K562 (cell line): Measurements from ENCODE around the gene RALGPS1. TPM values are rescaled to one million over a fixed set of nuclear protein-coding genes. Genes with fewer than 3 reads are reported as not detected.

ENCODE experiments used
- ATAC-seq: fragments of 200-7000 bp; cut with Tn5 transposase; 3 replicates; pipeline ENCODE4 v1.9.1; 2020; ENCODE audit warnings: moderate library complexity
- BruUV-seq: library from RNA; stranded (reverse); fragments of 400-500 nt; replicated peaks from 2 replicates; lab custom pipeline; 2021; lab: Mats Ljungman, UMichigan
- CTCF ChIA-PET: fragments of 300-600 bp; formaldehyde crosslinking; extraction: SDS; loops from one replicate; lab custom pipeline; 2021; ENCODE audit warnings: low intra/inter-chr PET ratio; lab: Yijun Ruan, JAX
- POLR2A ChIA-PET: fragments of 300-600, 350-650 bp; sonication (Branson Sonifier 250); formaldehyde crosslinking; extraction: SDS; loops from one replicate; lab custom pipeline; 2021; ENCODE audit warnings: antibody characterized with exemption, inconsistent platforms; lab: Yijun Ruan, JAX
- DNase-seq, 4 experiments: peaks; one replicate each; pipeline versions ENCODE4 v3.0.0 to v3.0.0-alpha.2; 2011 to 2018; ENCODE audit warnings: low spot score in 3 of 4, mixed read lengths in 3 of 4; ENCODE audit errors: extremely low read depth in 1 of 4
- FAIRE-seq: peaks from 2 replicates; lab custom pipeline; 2011; peaks lifted over from hg19 to GRCh38; lab: Jason Lieb, UNC
- H2AFZ ChIP-seq: 2 replicates; pipeline ENCODE4 v1.6.0; 2011; ENCODE audit warnings: low read depth, low read length, control low read depth, inconsistent platforms
- H3K27ac ChIP-seq: fragments of 200-600 bp; 3 replicates; pipeline ENCODE4 v1.8.0; 2011; ENCODE audit warnings: low read depth, mild to moderate bottlenecking, control low read depth, inconsistent platforms, low read length, moderate library complexity, mixed read lengths; ENCODE audit errors: extremely low read depth
- H3K27me3 ChIP-seq, 2 experiments: fragments of 300-600 bp in 1 of 2; 2 replicates in 1 of 2; 3 replicates in 1 of 2; pipeline versions ENCODE4 v1.6.0 to v1.8.0; 2011; ENCODE audit warnings: inconsistent platforms in 2 of 2, low read length in 2 of 2, mild to moderate bottlenecking in 1 of 2, mixed read lengths in 1 of 2, moderate library complexity in 1 of 2; ENCODE audit not compliant: control insufficient read depth in 2 of 2, insufficient read depth in 2 of 2
- H3K36me3 ChIP-seq: fragments of 300-600 bp; 3 replicates; pipeline ENCODE4 v1.8.0; 2011; ENCODE audit warnings: mild to moderate bottlenecking, low read length, inconsistent platforms; ENCODE audit not compliant: control insufficient read depth, insufficient read depth
- H3K4me1 ChIP-seq, 2 experiments: fragments of 200-600 bp in 1 of 2; replicated peaks in 1 of 2; 2 replicates in 1 of 2; 3 replicates in 1 of 2; pipeline versions ENCODE4 v1.5.1 to v1.8.0; 2011; ENCODE audit warnings: inconsistent platforms in 2 of 2, low read length in 2 of 2, mild to moderate bottlenecking in 1 of 2, mixed read lengths in 1 of 2, moderate library complexity in 1 of 2; ENCODE audit not compliant: control insufficient read depth in 2 of 2, insufficient read depth in 2 of 2
- H3K4me2 ChIP-seq: 2 replicates; pipeline ENCODE4 v1.6.1; 2011; ENCODE audit warnings: low read length, control low read depth, inconsistent platforms, mixed read lengths; ENCODE audit not compliant: insufficient read depth
- H3K4me3 ChIP-seq: fragments of 200-600 bp; sonication (generic), shearing (Covaris generic); 2 replicates; pipeline ENCODE4 v1.5.1; 2016; ENCODE audit warnings: control low read depth, inconsistent platforms
- H3K79me2 ChIP-seq: fragments of 200-600 bp; 3 replicates; pipeline ENCODE4 v1.8.0; 2011; ENCODE audit warnings: low read length, inconsistent platforms; ENCODE audit not compliant: control insufficient read depth, insufficient read depth
- H3K9ac ChIP-seq, 2 experiments: 2 replicates each; pipeline versions ENCODE4 v1.6.0 to v1.6.1; 2011; ENCODE audit warnings: low read depth in 2 of 2, low read length in 2 of 2, control low read depth in 1 of 2, inconsistent platforms in 1 of 2, mild to moderate bottlenecking in 1 of 2, mixed read lengths in 1 of 2; ENCODE audit not compliant: insufficient read depth in 1 of 2
- H3K9me1 ChIP-seq: one replicate; pipeline ENCODE4 v1.6.0; 2011; ENCODE audit warnings: inconsistent platforms, mild to moderate bottlenecking, low read length, moderate library complexity; ENCODE audit not compliant: control insufficient read depth, insufficient read depth
- H3K9me3 ChIP-seq: replicated peaks from 2 replicates; pipeline ENCODE4 v1.5.1; 2011; ENCODE audit warnings: low read depth, low read length, inconsistent platforms; ENCODE audit not compliant: control insufficient read depth, insufficient read depth
- H4K20me1 ChIP-seq: replicated peaks from 2 replicates; pipeline ENCODE4 v1.6.1; 2011; ENCODE audit warnings: low read length, inconsistent platforms, mixed read lengths; ENCODE audit not compliant: control insufficient read depth, insufficient read depth
- CBX3 ChIP-seq, 2 experiments: IDR thresholded peaks; 1 replicate in 1 of 2; 2 replicates in 1 of 2; pipeline ENCODE4 v1.6.1; 2012; ENCODE audit warnings: inconsistent platforms in 2 of 2, low read length in 2 of 2, borderline replicate concordance in 1 of 2, control low read depth in 1 of 2
- CCNT2 ChIP-seq: IDR thresholded peaks from 2 replicates; pipeline ENCODE4 v1.6.1; 2011; ENCODE audit warnings: borderline replicate concordance, low read depth, mild to moderate bottlenecking, moderate library complexity, mixed read lengths, low read length; ENCODE audit not compliant: insufficient read length; ENCODE audit errors: extremely low read depth
- ETV1 ChIP-seq: fragments of 450-650 bp; conservative IDR thresholded peaks from 2 replicates; pipeline ENCODE4 v1.6.1; 2016; ENCODE audit warnings: missing genetic modification characterization, control low read depth, low read depth, missing compliant biosample characterization
- IFI16 ChIP-seq: fragments of 250-450 bp; sonication (Bioruptor Pico); IDR thresholded peaks from 2 replicates; pipeline ENCODE4 v2.1.2; 2022; ENCODE audit warnings: mild to moderate bottlenecking, inconsistent platforms
- RBM15 ChIP-seq: fragments of 200-400 bp; formaldehyde crosslinking; IDR thresholded peaks from 2 replicates; pipeline ENCODE4 v1.6.1; 2018; ENCODE audit warnings: mild to moderate bottlenecking, low read length, moderate library complexity; ENCODE audit not compliant: insufficient read depth
- SAP30 ChIP-seq: fragments of 200-600 bp; sonication (generic); IDR thresholded peaks from 2 replicates; pipeline ENCODE4 v1.6.1; 2012; ENCODE audit warnings: borderline replicate concordance, low read depth, mild to moderate bottlenecking, moderate library complexity, low read length, control low read depth, inconsistent platforms; ENCODE audit not compliant: insufficient read depth, poor library complexity, severe bottlenecking
- ZNF175 ChIP-seq: fragments of 200-800 bp; sonication (Bioruptor generic); IDR thresholded peaks from 2 replicates; pipeline ENCODE4 v1.6.1; 2016; ENCODE audit warnings: low read depth, mild to moderate bottlenecking, missing genetic modification characterization, missing compliant biosample characterization
- whole genome bisulfite sequencing: fragments of 100-300 bp; shearing (Covaris generic); methylation state at CpG from one replicate; pipeline ENCODE4 v1.1.6; 2016; ENCODE audit warnings: low coverage, mixed read lengths; ENCODE audit not compliant: insufficient coverage; ENCODE audit errors: missing lambda C conversion rate; 5-methylcytosine and 5-hydroxymethylcytosine counted together
- in situ Hi-C: fragments of 300-500 bp; cut with MboI; formaldehyde crosslinking; loops from 4 replicates; pipeline ENCODE4 v1.15.0; 2018; ENCODE audit warnings: inconsistent platforms, mixed read lengths
- intact Hi-C: fragments of 100-400 bp; cut with micrococcal nuclease; formaldehyde crosslinking; loops from 2 replicates; pipeline ENCODE4 v1.14.2; 2022
- polyA plus RNA-seq, 8 experiments: library from polyadenylated mRNA; depleted of rRNA in 4 of 8; stranded (reverse) in 5 of 8; unstranded in 3 of 8; fragments of >200 nt; fragmentation: Nextera tagmentation in 2 of 8; fragmentation: Illumina TruSeq in 1 of 8; extraction: Ambion mirVana in 2 of 8; extraction: Trizol in 1 of 8; gene quantifications; 2 replicates each; pipeline versions ENCODE4 v1.2.1 to v1.2.3, GENCODE V29; 2011 to 2014; ENCODE audit warnings: inconsistent platforms in 1 of 8, missing spikeins in 1 of 8
- total RNA-seq, 7 experiments: library from RNA; depleted of rRNA in 6 of 7; stranded (reverse); fragments of >200 nt in 6 of 7; fragmentation: Illumina TruSeq in 2 of 7; extraction: Trizol in 2 of 7; gene quantifications; 2 replicates each; pipeline versions ENCODE4 v1.2.1 to v1.2.3, GENCODE V29; 2011 to 2021; ENCODE audit warnings: low replicate concordance in 1 of 7
- TF ChIP-seq, protein P1 (sequence below): fragments of 450-650 bp; formaldehyde crosslinking; IDR thresholded peaks from 2 replicates; pipeline ENCODE4 v1.4.0; 2020; ENCODE audit warnings: mild to moderate bottlenecking
- TF ChIP-seq, protein P2 (sequence below): fragments of 150-350 bp; conservative IDR thresholded peaks from 2 replicates; pipeline ENCODE4 v1.6.1; 2014; ENCODE audit warnings: low read length
- TF ChIP-seq, protein P3 (sequence below): sonication (generic); formaldehyde crosslinking; IDR thresholded peaks from 2 replicates; pipeline ENCODE4 v1.8.0; 2023; ENCODE audit warnings: missing genetic modification reagents, mild to moderate bottlenecking, borderline replicate concordance

RALGPS1 gene
- total and polyA plus RNA-seq, 9 of the 15 experiments (the other 6 are each of a cell fraction or from before 2014, with no cell fraction given) = 0.04 to 2.6 (median 1.5) TPM

DNA sequence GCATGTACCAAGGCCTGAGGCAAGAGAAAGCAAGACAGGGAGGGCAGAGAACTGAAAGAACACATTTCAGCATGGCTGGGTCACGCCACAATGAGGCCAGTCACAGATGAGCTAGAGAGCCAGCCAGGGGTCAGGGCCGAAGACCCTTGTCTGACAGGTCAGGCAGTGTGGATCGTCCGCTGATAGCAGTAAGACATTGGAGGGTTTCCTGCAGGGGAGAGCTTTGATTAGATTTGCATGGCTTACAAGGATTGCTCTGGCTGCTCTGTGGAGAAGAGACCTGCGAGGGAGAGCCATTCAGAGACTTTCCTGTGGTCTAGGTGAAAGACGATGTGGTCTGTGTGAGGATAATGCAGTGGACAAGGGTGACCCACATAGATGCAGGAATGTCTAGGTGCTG, 93.1 kb downstream of the RALGPS1 start (continued):
- TF ChIP-seq, protein P1, sequence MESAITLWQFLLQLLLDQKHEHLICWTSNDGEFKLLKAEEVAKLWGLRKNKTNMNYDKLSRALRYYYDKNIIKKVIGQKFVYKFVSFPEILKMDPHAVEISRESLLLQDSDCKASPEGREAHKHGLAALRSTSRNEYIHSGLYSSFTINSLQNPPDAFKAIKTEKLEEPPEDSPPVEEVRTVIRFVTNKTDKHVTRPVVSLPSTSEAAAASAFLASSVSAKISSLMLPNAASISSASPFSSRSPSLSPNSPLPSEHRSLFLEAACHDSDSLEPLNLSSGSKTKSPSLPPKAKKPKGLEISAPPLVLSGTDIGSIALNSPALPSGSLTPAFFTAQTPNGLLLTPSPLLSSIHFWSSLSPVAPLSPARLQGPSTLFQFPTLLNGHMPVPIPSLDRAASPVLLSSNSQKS (CRISPR knock-in tag) = no peak
- TF ChIP-seq, all 486 proteins: peak for 0

DNA sequence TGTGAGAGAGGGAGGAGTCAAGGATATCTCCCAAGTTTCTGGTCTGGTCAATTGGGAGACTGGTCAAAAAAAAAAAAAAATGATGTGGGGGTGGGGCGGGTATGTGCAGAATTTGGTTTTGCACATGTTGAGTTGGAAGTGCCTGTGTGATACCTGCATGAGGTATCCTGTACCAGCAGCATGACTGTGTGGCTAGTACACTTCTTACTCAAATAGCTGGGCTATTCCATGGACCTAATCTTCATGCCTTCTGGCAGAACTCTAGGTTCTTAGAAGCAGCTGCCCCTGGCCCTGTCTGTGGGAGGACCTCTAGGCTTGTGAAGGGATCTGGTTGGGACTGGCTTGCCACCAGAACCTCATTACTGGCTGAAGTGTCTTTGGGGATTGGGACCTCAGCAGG, 93.5 kb downstream of the RALGPS1 start:
- 0% methylated on average over 1 of the region's 1 CpG for WGBS
- H3K4me2 ChIP-seq = no peak overlapping the region
- ChIA-PET CTCF (no interaction called here), POLR2A (no interaction called here)
- ATAC-seq (no peak), DNase-seq (no peak), FAIRE-seq (no peak)
- no peaks in the 10 kb centered on the region for H3K79me2 ChIP-seq
- no peaks in the 10 kb centered on the region for H3K9me3 ChIP-seq
- H3K9me1 ChIP-seq = no peaks in the 10 kb centered on the region
- BruUV-seq = no TSS peak
- H3K4me3 ChIP-seq = no peak overlapping the region
- no peaks in the 10 kb centered on the region for H3K36me3 ChIP-seq
- peaks cover 17 to 39% of the 10 kb centered on the region in 2 experiments for H3K27me3 ChIP-seq
- no peak overlapping the region for H3K27ac ChIP-seq
- H2AFZ ChIP-seq = no peak overlapping the region
- H3K9ac ChIP-seq = no peak overlapping the region
- intact Hi-C loops = no loop called here
- no peaks in the 10 kb centered on the region for H3K4me1 ChIP-seq
- H4K20me1 ChIP-seq = 0 out of 2 replicates have a peak, but pooled peaks cover under 1% of the 10 kb centered on the region
- in situ Hi-C loops = no loop called here
- TF ChIP-seq SAP30 (no peak), RBM15 (no peak), IFI16 (CRISPR knock-in tag) (no peak), CBX3 (IDR thresholded peaks at IDR 0.05; ENCODE audit: borderline replicate concordance in 1 of 2, low read length in 2 of 2) (no peak), ETV1 (tag) (no peak), CCNT2 (no peak), ZNF175 (CRISPR knock-in tag) (no peak)
- TF ChIP-seq, protein P2, sequence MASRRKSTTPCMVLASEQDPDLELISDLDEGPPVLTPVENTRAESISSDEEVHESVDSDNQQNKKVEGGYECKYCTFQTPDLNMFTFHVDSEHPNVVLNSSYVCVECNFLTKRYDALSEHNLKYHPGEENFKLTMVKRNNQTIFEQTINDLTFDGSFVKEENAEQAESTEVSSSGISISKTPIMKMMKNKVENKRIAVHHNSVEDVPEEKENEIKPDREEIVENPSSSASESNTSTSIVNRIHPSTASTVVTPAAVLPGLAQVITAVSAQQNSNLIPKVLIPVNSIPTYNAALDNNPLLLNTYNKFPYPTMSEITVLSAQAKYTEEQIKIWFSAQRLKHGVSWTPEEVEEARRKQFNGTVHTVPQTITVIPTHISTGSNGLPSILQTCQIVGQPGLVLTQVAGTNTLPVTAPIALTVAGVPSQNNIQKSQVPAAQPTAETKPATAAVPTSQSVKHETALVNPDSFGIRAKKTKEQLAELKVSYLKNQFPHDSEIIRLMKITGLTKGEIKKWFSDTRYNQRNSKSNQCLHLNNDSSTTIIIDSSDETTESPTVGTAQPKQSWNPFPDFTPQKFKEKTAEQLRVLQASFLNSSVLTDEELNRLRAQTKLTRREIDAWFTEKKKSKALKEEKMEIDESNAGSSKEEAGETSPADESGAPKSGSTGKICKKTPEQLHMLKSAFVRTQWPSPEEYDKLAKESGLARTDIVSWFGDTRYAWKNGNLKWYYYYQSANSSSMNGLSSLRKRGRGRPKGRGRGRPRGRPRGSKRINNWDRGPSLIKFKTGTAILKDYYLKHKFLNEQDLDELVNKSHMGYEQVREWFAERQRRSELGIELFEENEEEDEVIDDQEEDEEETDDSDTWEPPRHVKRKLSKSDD = no peak
- TF ChIP-seq, protein P3, sequence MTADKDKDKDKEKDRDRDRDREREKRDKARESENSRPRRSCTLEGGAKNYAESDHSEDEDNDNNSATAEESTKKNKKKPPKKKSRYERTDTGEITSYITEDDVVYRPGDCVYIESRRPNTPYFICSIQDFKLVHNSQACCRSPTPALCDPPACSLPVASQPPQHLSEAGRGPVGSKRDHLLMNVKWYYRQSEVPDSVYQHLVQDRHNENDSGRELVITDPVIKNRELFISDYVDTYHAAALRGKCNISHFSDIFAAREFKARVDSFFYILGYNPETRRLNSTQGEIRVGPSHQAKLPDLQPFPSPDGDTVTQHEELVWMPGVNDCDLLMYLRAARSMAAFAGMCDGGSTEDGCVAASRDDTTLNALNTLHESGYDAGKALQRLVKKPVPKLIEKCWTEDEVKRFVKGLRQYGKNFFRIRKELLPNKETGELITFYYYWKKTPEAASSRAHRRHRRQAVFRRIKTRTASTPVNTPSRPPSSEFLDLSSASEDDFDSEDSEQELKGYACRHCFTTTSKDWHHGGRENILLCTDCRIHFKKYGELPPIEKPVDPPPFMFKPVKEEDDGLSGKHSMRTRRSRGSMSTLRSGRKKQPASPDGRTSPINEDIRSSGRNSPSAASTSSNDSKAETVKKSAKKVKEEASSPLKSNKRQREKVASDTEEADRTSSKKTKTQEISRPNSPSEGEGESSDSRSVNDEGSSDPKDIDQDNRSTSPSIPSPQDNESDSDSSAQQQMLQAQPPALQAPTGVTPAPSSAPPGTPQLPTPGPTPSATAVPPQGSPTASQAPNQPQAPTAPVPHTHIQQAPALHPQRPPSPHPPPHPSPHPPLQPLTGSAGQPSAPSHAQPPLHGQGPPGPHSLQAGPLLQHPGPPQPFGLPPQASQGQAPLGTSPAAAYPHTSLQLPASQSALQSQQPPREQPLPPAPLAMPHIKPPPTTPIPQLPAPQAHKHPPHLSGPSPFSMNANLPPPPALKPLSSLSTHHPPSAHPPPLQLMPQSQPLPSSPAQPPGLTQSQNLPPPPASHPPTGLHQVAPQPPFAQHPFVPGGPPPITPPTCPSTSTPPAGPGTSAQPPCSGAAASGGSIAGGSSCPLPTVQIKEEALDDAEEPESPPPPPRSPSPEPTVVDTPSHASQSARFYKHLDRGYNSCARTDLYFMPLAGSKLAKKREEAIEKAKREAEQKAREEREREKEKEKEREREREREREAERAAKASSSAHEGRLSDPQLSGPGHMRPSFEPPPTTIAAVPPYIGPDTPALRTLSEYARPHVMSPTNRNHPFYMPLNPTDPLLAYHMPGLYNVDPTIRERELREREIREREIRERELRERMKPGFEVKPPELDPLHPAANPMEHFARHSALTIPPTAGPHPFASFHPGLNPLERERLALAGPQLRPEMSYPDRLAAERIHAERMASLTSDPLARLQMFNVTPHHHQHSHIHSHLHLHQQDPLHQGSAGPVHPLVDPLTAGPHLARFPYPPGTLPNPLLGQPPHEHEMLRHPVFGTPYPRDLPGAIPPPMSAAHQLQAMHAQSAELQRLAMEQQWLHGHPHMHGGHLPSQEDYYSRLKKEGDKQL (CRISPR knock-in tag) = no peak
